Keratinocyte (primary cell): ENCODE data around the gene ENKUR. TPM values are rescaled to one million over a fixed set of nuclear protein-coding genes. Genes with fewer than 3 reads are reported as not detected.

Experiments used
- DNase-seq: peaks from one replicate; pipeline ENCODE4 v3.0.0-alpha.2; 2011; ENCODE audit warnings: low read depth, missing footprints, low spot score
- FAIRE-seq: peaks from 2 replicates; lab custom pipeline; 2011; peaks lifted over from hg19 to GRCh38; lab: Jason Lieb, UNC
- H2AFZ ChIP-seq: 2 replicates; pipeline ENCODE4 v1.6.0; 2012; ENCODE audit warnings: low read length, control low read depth, inconsistent platforms; ENCODE audit not compliant: control insufficient read depth
- H3K27ac ChIP-seq: 2 replicates; pipeline ENCODE4 v1.5.1; 2011; ENCODE audit warnings: low read length; ENCODE audit not compliant: control insufficient read depth, insufficient read depth
- H3K27me3 ChIP-seq: 3 replicates; pipeline ENCODE4 v1.6.0; 2011; ENCODE audit warnings: low read length; ENCODE audit not compliant: control insufficient read depth, insufficient read depth; ENCODE audit errors: extremely low read depth
- H3K36me3 ChIP-seq, 2 experiments: 2 replicates in 1 of 2; 3 replicates in 1 of 2; pipeline ENCODE4 v1.5.1; 2011; ENCODE audit warnings: low read length in 2 of 2, mild to moderate bottlenecking in 1 of 2; ENCODE audit not compliant: control insufficient read depth in 2 of 2, insufficient read depth in 2 of 2; ENCODE audit errors: extremely low read depth in 1 of 2
- H3K4me1 ChIP-seq: 3 replicates; pipeline ENCODE4 v1.5.1; 2011; ENCODE audit warnings: low read length; ENCODE audit not compliant: control insufficient read depth, insufficient read depth; ENCODE audit errors: extremely low read depth
- H3K4me2 ChIP-seq: 3 replicates; pipeline ENCODE4 v1.6.0; 2011; ENCODE audit warnings: low read depth, low read length; ENCODE audit not compliant: control insufficient read depth, insufficient read depth; ENCODE audit errors: extremely low read depth
- H3K4me3 ChIP-seq, 3 experiments: fragments of 200-600 bp in 1 of 3; sonication (generic) in 1 of 3; 2 replicates in 2 of 3; 3 replicates in 1 of 3; pipeline ENCODE4 v1.5.1; 2011 to 2016; ENCODE audit warnings: low read length in 3 of 3, mild to moderate bottlenecking in 3 of 3, control low read depth in 2 of 3, inconsistent platforms in 1 of 3, low read depth in 1 of 3, mixed read lengths in 1 of 3, mixed run types in 1 of 3, moderate library complexity in 1 of 3; ENCODE audit not compliant: control insufficient read depth in 2 of 3, insufficient read depth in 2 of 3; ENCODE audit errors: extremely low read depth in 1 of 3
- H3K79me2 ChIP-seq: 2 replicates; pipeline ENCODE4 v1.6.0; 2012; ENCODE audit warnings: low read length; ENCODE audit not compliant: control insufficient read depth, insufficient read depth
- H3K9ac ChIP-seq: 3 replicates; pipeline ENCODE4 v1.6.0; 2011; ENCODE audit warnings: low read length; ENCODE audit not compliant: control insufficient read depth, insufficient read depth; ENCODE audit errors: extremely low read depth
- H3K9me1 ChIP-seq: 3 replicates; pipeline ENCODE4 v1.6.0; 2011; ENCODE audit warnings: low read length; ENCODE audit not compliant: control insufficient read depth, insufficient read depth; ENCODE audit errors: extremely low read depth
- H3K9me3 ChIP-seq: 2 replicates; pipeline ENCODE4 v1.5.1; 2012; ENCODE audit warnings: low read depth, low read length; ENCODE audit not compliant: control insufficient read depth
- H4K20me1 ChIP-seq: 3 replicates; pipeline ENCODE4 v1.6.0; 2011; ENCODE audit warnings: low read length; ENCODE audit not compliant: control insufficient read depth, insufficient read depth; ENCODE audit errors: extremely low read depth
- EZH2 ChIP-seq: IDR thresholded peaks from one replicate; pipeline ENCODE4 v1.6.1; 2012; ENCODE audit warnings: inconsistent platforms, mild to moderate bottlenecking, low read length, moderate library complexity
- dilution Hi-C: fragments of 300-500 bp; cut with MboI; formaldehyde crosslinking; loops from one replicate; pipeline ENCODE4 v1.7.0; 2020; ENCODE audit warnings: low sequenced_read_pairs; ENCODE audit not compliant: extremely low pct_ligation_motif_present
- polyA plus RNA-seq, 5 experiments: library from polyadenylated mRNA; depleted of rRNA in 3 of 5; stranded (reverse) in 3 of 5; stranded (forward) in 1 of 5; unstranded in 1 of 5; fragments of >200 nt; gene quantifications; 1 replicate in 1 of 5; 2 replicates in 3 of 5; 3 replicates in 1 of 5; pipeline versions ENCODE4 v1.2.1 to v1.2.3, GENCODE V29; 2011 to 2012; ENCODE audit warnings: missing spikeins in 2 of 5, low read depth in 1 of 5, low replicate concordance in 1 of 5
- TF ChIP-seq, protein P1 (sequence below), 3 experiments: IDR thresholded peaks in 1 of 3; conservative IDR thresholded peaks in 1 of 3; optimal IDR thresholded peaks in 1 of 3; 2 replicates in 2 of 3; 3 replicates in 1 of 3; pipeline versions ENCODE3 to v1.5.1; 2011; ENCODE audit warnings: low read length in 3 of 3, mild to moderate bottlenecking in 3 of 3, moderate library complexity in 2 of 3, control low read depth in 1 of 3, inconsistent platforms in 1 of 3; ENCODE audit not compliant: insufficient read depth in 2 of 3; ENCODE audit errors: extremely low read depth in 1 of 3

Gene ENKUR
- polyA plus RNA-seq, 1 donor (not counting 4 experiments of a cell fraction or from before 2014, with no cell fraction given): 0.03 TPM

DNA sequence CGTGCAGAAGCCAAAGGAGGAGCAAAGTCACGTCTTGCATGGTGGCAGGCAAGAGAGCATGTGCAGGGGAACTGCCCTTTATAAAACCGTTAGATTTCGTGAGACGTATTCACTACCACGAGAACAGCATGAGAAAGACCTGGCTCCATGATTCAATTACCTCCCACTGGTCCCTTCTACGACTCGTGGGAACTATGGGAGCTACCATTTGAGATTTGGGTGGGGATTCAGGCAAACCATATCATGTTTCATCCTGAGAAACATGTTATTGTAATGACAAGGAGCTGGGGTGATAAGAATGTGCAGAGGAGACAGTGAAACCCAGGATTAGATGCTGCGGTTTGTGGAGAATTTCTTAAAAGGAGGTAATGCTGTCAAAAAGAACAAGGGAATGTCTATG, 34.4 kb upstream of the ENKUR start:
- H3K4me3 ChIP-seq: no peak overlapping the region
- H3K79me2 ChIP-seq: no peaks in the 10 kb centered on the region
- no peak overlapping the region for H3K9ac ChIP-seq
- TF ChIP-seq EZH2: no peak
- TF ChIP-seq, protein P1, sequence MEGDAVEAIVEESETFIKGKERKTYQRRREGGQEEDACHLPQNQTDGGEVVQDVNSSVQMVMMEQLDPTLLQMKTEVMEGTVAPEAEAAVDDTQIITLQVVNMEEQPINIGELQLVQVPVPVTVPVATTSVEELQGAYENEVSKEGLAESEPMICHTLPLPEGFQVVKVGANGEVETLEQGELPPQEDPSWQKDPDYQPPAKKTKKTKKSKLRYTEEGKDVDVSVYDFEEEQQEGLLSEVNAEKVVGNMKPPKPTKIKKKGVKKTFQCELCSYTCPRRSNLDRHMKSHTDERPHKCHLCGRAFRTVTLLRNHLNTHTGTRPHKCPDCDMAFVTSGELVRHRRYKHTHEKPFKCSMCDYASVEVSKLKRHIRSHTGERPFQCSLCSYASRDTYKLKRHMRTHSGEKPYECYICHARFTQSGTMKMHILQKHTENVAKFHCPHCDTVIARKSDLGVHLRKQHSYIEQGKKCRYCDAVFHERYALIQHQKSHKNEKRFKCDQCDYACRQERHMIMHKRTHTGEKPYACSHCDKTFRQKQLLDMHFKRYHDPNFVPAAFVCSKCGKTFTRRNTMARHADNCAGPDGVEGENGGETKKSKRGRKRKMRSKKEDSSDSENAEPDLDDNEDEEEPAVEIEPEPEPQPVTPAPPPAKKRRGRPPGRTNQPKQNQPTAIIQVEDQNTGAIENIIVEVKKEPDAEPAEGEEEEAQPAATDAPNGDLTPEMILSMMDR (optimal IDR thresholded peaks at IDR 0.05 in 1 of 3, IDR thresholded peaks at IDR 0.05 in 1 of 3, conservative IDR thresholded peaks at IDR 0.05 in 1 of 3; ENCODE audit: extremely low read depth in 1 of 3, insufficient read depth in 2 of 3, low read length in 3 of 3): no peak
- no peak overlapping the region for H2AFZ ChIP-seq
- dilution Hi-C loops: no loop called here
- FAIRE-seq (no peak), DNase-seq (no peak)
- no peaks in the 10 kb centered on the region for H3K36me3 ChIP-seq
- no peaks in the 10 kb centered on the region for H3K9me1 ChIP-seq
- no peaks in the 10 kb centered on the region for H4K20me1 ChIP-seq
- no peaks in the 10 kb centered on the region for H3K9me3 ChIP-seq
- H3K4me2 ChIP-seq: no peak overlapping the region
- peaks cover 12% of the 10 kb centered on the region for H3K4me1 ChIP-seq
- H3K27me3 ChIP-seq: no peaks in the 10 kb centered on the region
- H3K27ac ChIP-seq: no peak overlapping the region

- no peaks in the 10 kb centered on the region for H4K20me1 ChIP-seq
- H3K27me3 ChIP-seq: no peaks in the 10 kb centered on the region
- H3K9ac ChIP-seq: no peak overlapping the region
- no peaks in the 10 kb centered on the region for H3K9me3 ChIP-seq
- H3K4me1 ChIP-seq: peaks cover 12% of the 10 kb centered on the region
- no peak overlapping the region for H3K27ac ChIP-seq
- H3K4me3 ChIP-seq: no peak overlapping the region
- H3K79me2 ChIP-seq: no peaks in the 10 kb centered on the region
- no peak overlapping the region for H2AFZ ChIP-seq
- H3K4me2 ChIP-seq: no peak overlapping the region
- H3K36me3 ChIP-seq: no peaks in the 10 kb centered on the region
- FAIRE-seq (no peak), DNase-seq (no peak)
- H3K9me1 ChIP-seq: no peaks in the 10 kb centered on the region
- dilution Hi-C loops: no loop called here
- no peak for TF ChIP-seq EZH2
- TF ChIP-seq, protein P1 (optimal IDR thresholded peaks at IDR 0.05 in 1 of 3, IDR thresholded peaks at IDR 0.05 in 1 of 3, conservative IDR thresholded peaks at IDR 0.05 in 1 of 3; ENCODE audit: extremely low read depth in 1 of 3, insufficient read depth in 2 of 3, low read length in 3 of 3): no peak
Measured at GRCh38 chr10:25049966-25050365, 34.0 kb upstream of the ENKUR start.
